Right kidney (tissue), 1 donor: ENCODE data around the gene TRAPPC5.
A peak's percentile ranks its signal among the peaks of the same experiment; 100 is the strongest.

ENCODE experiments used
- DNase-seq: peaks from one replicate; pipeline ENCODE4 v3.0.0-alpha.2; 2016

Gene TRAPPC5

GRCh38 chr19:7674010-7675005, 6.3 kb upstream of the TRAPPC5 start:
- no peak for DNase-seq

GRCh38 chr19:7676376-7676775, 4.3 kb upstream of the TRAPPC5 start:
- no peak for DNase-seq

- DNase-seq, result no peak
Observed at GRCh38 chr19:7676854-7677253, 3.8 kb upstream of the TRAPPC5 start, which contains the start of gene MCEMP1. MCEMP1 (plus strand) TSS chr19:7677090; CDS start chr19:7677121, 31 bp downstream.

- DNase-seq, result no peak
Observed at GRCh38 chr19:7677669-7678311, 2.8 kb upstream of the TRAPPC5 start.

GRCh38 chr19:7678971-7679751, 1.5 kb upstream of the TRAPPC5 start:
- DNase-seq, result peak; percentile 19

- no peak for DNase-seq
Observed at GRCh38 chr19:7679771-7680605, 645 bp upstream of the TRAPPC5 start.

- peak; percentile 69 for DNase-seq
Observed at GRCh38 chr19:7681340-7682174, 924 bp downstream of the TRAPPC5 start.

GRCh38 chr19:7682175-7682855, 1.7 kb downstream of the TRAPPC5 start:
- no peak for DNase-seq

- DNase-seq, result no peak
Observed at GRCh38 chr19:7685546-7686445, 5.2 kb downstream of the TRAPPC5 start.

- DNase-seq, result no peak
Observed at GRCh38 chr19:7687177-7687576, 6.5 kb downstream of the TRAPPC5 start.

GRCh38 chr19:7689165-7689564, 8.5 kb downstream of the TRAPPC5 start:
- DNase-seq, result no peak

- DNase-seq, result no peak
Observed at GRCh38 chr19:7690779-7691258, 10.2 kb downstream of the TRAPPC5 start.

GRCh38 chr19:7691497-7691896, 10.9 kb downstream of the TRAPPC5 start:
- DNase-seq, result no peak

- no peak for DNase-seq
Observed at GRCh38 chr19:7692417-7693088, 11.9 kb downstream of the TRAPPC5 start.

- DNase-seq, result no peak
Observed at GRCh38 chr19:7694499-7694898, 13.9 kb downstream of the TRAPPC5 start.

GRCh38 chr19:7697721-7698287, 17.2 kb downstream of the TRAPPC5 start:
- DNase-seq, result no peak

- DNase-seq, result no peak
Observed at GRCh38 chr19:7698583-7698982, 17.9 kb downstream of the TRAPPC5 start.

GRCh38 chr19:7699003-7699402, 18.4 kb downstream of the TRAPPC5 start:
- DNase-seq, result no peak
